ENCODE measurements around the gene ATF3.

DNA sequence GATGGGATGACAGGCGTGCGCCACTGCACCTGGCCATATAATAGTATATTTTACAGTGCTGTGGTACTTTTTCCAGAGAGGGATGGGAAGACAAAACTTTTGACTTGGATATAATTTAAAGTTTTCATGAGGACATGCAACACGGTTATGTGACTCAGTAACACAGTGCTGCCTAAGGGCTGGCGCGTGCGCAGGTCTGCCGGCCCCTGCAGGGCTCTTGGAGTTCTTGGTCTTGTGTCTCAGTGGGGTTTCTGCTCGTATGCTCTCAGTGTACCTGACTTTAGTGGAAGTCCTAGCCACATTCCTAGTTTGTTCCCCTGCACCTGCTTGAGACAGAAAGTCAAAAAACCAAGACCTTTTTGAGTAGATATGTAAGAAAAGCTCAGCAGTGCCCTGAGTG is 27.5 kb upstream of the ATF3 start:
- TF ChIP-seq, protein P1, sequence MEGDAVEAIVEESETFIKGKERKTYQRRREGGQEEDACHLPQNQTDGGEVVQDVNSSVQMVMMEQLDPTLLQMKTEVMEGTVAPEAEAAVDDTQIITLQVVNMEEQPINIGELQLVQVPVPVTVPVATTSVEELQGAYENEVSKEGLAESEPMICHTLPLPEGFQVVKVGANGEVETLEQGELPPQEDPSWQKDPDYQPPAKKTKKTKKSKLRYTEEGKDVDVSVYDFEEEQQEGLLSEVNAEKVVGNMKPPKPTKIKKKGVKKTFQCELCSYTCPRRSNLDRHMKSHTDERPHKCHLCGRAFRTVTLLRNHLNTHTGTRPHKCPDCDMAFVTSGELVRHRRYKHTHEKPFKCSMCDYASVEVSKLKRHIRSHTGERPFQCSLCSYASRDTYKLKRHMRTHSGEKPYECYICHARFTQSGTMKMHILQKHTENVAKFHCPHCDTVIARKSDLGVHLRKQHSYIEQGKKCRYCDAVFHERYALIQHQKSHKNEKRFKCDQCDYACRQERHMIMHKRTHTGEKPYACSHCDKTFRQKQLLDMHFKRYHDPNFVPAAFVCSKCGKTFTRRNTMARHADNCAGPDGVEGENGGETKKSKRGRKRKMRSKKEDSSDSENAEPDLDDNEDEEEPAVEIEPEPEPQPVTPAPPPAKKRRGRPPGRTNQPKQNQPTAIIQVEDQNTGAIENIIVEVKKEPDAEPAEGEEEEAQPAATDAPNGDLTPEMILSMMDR (conservative IDR thresholded peaks at IDR 0.05 in 1 of 2, IDR thresholded peaks at IDR 0.05 in 1 of 2; ENCODE audit: extremely low read depth in 1 of 2, insufficient read depth in 1 of 2, low read depth in 1 of 2, low read length in 2 of 2), result no peak
- no peak for TF ChIP-seq EZH2 (IDR thresholded peaks at IDR 0.05; ENCODE audit: borderline replicate concordance, low read length)
